ENCODE results near the gene BLMH. TPM values are rescaled to one million over a fixed set of nuclear protein-coding genes. Genes with fewer than 3 reads are reported as not detected.
A peak's percentile ranks its signal among the peaks of the same experiment; 100 is the strongest.

Gene BLMH
- total and polyA plus RNA-seq, 2 experiments from 2014 or later, result 36.4 to 58.7 TPM

DNA sequence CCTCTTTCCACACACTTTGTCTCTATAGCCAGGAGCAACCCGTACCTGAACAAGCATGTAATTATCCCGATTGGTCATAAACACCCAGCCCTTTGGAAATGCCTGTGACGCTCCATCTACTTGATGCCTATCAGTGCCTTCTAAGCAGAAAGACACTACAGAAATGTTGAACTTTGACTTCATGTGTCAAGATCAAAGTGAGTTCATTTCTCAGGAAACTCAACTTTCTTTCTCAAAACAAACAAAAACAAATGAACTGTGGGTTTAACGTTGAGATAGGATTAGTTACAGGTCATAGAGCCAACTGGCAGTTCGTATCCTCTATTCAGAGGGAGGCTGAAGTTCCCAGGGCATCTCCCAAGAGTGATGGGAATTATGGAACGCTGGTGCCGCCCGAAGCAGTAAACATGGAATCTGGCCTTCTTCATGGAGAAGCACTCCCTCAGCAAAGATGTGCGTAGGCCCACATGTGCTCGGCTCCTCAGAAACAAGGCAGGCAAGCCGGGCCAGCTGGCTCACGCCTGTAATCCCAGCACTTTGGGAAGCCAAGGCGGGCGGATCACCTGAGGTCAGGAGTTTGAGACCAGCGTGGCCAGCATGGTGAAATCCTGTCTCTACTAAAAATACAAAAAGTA is 65.7 kb downstream of the BLMH start:
- Histone ChIP-seq H3K4me1 (ENCODE audit: insufficient read depth) (no peaks in the 10 kb centered on the region), H3K27me3 (ENCODE audit: insufficient read depth) (no peaks in the 10 kb centered on the region), H4K20me1 (replicated peaks; ENCODE audit: insufficient read depth) (no peaks in the 10 kb centered on the region), H3K4me2 (no peak overlapping the region), H2AFZ (0 out of 2 replicates have a peak overlapping the region, but pooled peaks have one; percentile 32), H3F3A (replicated peaks; ENCODE audit: low read depth) (no peaks in the 10 kb centered on the region), H3K79me2 (replicated peaks; ENCODE audit: insufficient read depth) (no peaks in the 10 kb centered on the region), H3K27ac (ENCODE audit: low read depth) (no peak overlapping the region), H3K4me3 (no peak overlapping the region), H3K9me2 (ENCODE audit: insufficient read depth) (no peaks in the 10 kb centered on the region), H3K36me3 (ENCODE audit: insufficient read depth) (no peaks in the 10 kb centered on the region)
- no peak overlapping the region for H3K4me3 Mint-ChIP-seq
- TF ChIP-seq EZH2 (IDR thresholded peaks at IDR 0.05; ENCODE audit: low read depth, unreplicated experiment) (no peak), NANOG (IDR thresholded peaks at IDR 0.05; ENCODE audit: borderline replicate concordance) (no peak), ZNF331 (CRISPR knock-in tag; IDR thresholded peaks at IDR 0.05; ENCODE audit: low read depth) (no peak), ZNF114 (CRISPR knock-in tag; IDR thresholded peaks at IDR 0.05) (no peak)
- TF ChIP-seq, protein P1, sequence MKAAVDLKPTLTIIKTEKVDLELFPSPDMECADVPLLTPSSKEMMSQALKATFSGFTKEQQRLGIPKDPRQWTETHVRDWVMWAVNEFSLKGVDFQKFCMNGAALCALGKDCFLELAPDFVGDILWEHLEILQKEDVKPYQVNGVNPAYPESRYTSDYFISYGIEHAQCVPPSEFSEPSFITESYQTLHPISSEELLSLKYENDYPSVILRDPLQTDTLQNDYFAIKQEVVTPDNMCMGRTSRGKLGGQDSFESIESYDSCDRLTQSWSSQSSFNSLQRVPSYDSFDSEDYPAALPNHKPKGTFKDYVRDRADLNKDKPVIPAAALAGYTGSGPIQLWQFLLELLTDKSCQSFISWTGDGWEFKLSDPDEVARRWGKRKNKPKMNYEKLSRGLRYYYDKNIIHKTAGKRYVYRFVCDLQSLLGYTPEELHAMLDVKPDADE (IDR thresholded peaks at IDR 0.05), result no peak
- DNase-seq (ENCODE audit: low spot score) (no peak), ATAC-seq (no peak)
- H3K36me3 Mint-ChIP-seq (ENCODE audit: low read depth), result no peaks in the 10 kb centered on the region
- H3K27ac Mint-ChIP-seq, result no peak overlapping the region
- H3K27me3 Mint-ChIP-seq (ENCODE audit: insufficient read depth, low read depth, poor library complexity), result peaks cover 8% of the 10 kb centered on the region
- no peaks in the 10 kb centered on the region for H3K9me3 Mint-ChIP-seq
- H3K4me1 Mint-ChIP-seq, result peaks cover 4% of the 10 kb centered on the region

DNA sequence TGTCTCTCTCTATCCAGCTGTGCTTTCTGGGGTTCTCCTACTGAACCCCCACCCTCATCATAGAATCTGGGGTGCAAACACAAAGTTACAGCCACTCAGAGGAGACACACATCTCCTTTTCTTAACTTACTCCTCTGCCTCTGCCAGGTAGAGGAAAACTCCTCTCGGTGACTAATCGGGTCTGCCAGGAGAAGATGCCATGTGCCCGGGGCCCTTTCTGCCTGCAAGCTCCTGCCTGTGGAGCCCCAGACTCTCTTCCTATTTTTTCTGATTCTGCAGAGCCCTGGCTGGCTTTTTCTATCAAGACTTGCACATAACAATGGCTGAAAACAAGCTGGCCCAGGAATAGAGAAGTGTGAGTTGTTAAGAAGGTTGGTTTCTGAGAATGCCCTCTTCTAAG is 66.6 kb downstream of the BLMH start:
- Histone ChIP-seq H3K4me3 (no peak overlapping the region), H3F3A (replicated peaks; ENCODE audit: low read depth) (no peaks in the 10 kb centered on the region), H3K36me3 (ENCODE audit: insufficient read depth) (no peaks in the 10 kb centered on the region), H2AFZ (peak overlapping the region; percentile 63), H3K79me2 (replicated peaks; ENCODE audit: insufficient read depth) (no peaks in the 10 kb centered on the region), H4K20me1 (replicated peaks; ENCODE audit: insufficient read depth) (no peaks in the 10 kb centered on the region), H3K9me2 (ENCODE audit: insufficient read depth) (no peaks in the 10 kb centered on the region), H3K4me2 (no peak overlapping the region), H3K27ac (ENCODE audit: low read depth) (no peak overlapping the region), H3K4me1 (ENCODE audit: insufficient read depth) (no peaks in the 10 kb centered on the region), H3K27me3 (ENCODE audit: insufficient read depth) (no peaks in the 10 kb centered on the region)
- DNase-seq (ENCODE audit: low spot score) (no peak), ATAC-seq (no peak)
- Mint-ChIP-seq H3K4me3 (no peak overlapping the region), H3K36me3 (ENCODE audit: low read depth) (no peaks in the 10 kb centered on the region), H3K4me1 (peaks cover 4% of the 10 kb centered on the region), H3K27me3 (ENCODE audit: insufficient read depth, low read depth, poor library complexity) (peaks cover 8% of the 10 kb centered on the region), H3K27ac (no peak overlapping the region), H3K9me3 (no peaks in the 10 kb centered on the region)
- TF ChIP-seq, protein P2, sequence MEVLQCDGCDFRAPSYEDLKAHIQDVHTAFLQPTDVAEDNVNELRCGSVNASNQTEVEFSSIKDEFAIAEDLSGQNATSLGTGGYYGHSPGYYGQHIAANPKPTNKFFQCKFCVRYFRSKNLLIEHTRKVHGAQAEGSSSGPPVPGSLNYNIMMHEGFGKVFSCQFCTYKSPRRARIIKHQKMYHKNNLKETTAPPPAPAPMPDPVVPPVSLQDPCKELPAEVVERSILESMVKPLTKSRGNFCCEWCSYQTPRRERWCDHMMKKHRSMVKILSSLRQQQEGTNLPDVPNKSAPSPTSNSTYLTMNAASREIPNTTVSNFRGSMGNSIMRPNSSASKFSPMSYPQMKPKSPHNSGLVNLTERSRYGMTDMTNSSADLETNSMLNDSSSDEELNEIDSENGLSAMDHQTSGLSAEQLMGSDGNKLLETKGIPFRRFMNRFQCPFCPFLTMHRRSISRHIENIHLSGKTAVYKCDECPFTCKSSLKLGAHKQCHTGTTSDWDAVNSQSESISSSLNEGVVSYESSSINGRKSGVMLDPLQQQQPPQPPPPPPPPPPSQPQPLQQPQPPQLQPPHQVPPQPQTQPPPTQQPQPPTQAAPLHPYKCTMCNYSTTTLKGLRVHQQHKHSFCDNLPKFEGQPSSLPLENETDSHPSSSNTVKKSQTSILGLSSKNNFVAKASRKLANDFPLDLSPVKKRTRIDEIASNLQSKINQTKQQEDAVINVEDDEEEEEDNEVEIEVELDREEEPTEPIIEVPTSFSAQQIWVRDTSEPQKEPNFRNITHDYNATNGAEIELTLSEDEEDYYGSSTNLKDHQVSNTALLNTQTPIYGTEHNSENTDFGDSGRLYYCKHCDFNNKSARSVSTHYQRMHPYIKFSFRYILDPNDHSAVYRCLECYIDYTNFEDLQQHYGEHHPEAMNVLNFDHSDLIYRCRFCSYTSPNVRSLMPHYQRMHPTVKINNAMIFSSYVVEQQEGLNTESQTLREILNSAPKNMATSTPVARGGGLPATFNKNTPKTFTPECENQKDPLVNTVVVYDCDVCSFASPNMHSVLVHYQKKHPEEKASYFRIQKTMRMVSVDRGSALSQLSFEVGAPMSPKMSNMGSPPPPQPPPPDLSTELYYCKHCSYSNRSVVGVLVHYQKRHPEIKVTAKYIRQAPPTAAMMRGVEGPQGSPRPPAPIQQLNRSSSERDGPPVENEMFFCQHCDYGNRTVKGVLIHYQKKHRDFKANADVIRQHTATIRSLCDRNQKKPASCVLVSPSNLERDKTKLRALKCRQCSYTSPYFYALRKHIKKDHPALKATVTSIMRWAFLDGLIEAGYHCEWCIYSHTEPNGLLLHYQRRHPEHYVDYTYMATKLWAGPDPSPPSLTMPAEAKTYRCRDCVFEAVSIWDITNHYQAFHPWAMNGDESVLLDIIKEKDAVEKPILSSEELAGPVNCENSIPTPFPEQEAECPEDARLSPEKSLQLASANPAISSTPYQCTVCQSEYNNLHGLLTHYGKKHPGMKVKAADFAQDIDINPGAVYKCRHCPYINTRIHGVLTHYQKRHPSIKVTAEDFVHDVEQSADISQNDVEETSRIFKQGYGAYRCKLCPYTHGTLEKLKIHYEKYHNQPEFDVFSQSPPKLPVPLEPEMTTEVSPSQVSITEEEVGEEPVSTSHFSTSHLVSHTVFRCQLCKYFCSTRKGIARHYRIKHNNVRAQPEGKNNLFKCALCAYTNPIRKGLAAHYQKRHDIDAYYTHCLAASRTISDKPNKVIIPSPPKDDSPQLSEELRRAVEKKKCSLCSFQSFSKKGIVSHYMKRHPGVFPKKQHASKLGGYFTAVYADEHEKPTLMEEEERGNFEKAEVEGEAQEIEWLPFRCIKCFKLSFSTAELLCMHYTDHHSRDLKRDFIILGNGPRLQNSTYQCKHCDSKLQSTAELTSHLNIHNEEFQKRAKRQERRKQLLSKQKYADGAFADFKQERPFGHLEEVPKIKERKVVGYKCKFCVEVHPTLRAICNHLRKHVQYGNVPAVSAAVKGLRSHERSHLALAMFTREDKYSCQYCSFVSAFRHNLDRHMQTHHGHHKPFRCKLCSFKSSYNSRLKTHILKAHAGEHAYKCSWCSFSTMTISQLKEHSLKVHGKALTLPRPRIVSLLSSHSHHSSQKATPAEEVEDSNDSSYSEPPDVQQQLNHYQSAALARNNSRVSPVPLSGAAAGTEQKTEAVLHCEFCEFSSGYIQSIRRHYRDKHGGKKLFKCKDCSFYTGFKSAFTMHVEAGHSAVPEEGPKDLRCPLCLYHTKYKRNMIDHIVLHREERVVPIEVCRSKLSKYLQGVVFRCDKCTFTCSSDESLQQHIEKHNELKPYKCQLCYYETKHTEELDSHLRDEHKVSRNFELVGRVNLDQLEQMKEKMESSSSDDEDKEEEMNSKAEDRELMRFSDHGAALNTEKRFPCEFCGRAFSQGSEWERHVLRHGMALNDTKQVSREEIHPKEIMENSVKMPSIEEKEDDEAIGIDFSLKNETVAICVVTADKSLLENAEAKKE (CRISPR knock-in tag; IDR thresholded peaks at IDR 0.05), result no peak
- TF ChIP-seq ZNF331 (CRISPR knock-in tag; IDR thresholded peaks at IDR 0.05; ENCODE audit: low read depth) (no peak), EZH2 (IDR thresholded peaks at IDR 0.05; ENCODE audit: low read depth, unreplicated experiment) (no peak), NANOG (IDR thresholded peaks at IDR 0.05; ENCODE audit: borderline replicate concordance) (no peak), EZH2phosphoT487 (IDR thresholded peaks at IDR 0.05; ENCODE audit: unreplicated experiment) (no peak), ZNF114 (CRISPR knock-in tag; IDR thresholded peaks at IDR 0.05) (no peak), JUNB (IDR thresholded peaks at IDR 0.05; ENCODE audit: unreplicated experiment) (no peak)
- TF ChIP-seq, protein P1 (IDR thresholded peaks at IDR 0.05), result no peak
- TF ChIP-seq, protein P3, sequence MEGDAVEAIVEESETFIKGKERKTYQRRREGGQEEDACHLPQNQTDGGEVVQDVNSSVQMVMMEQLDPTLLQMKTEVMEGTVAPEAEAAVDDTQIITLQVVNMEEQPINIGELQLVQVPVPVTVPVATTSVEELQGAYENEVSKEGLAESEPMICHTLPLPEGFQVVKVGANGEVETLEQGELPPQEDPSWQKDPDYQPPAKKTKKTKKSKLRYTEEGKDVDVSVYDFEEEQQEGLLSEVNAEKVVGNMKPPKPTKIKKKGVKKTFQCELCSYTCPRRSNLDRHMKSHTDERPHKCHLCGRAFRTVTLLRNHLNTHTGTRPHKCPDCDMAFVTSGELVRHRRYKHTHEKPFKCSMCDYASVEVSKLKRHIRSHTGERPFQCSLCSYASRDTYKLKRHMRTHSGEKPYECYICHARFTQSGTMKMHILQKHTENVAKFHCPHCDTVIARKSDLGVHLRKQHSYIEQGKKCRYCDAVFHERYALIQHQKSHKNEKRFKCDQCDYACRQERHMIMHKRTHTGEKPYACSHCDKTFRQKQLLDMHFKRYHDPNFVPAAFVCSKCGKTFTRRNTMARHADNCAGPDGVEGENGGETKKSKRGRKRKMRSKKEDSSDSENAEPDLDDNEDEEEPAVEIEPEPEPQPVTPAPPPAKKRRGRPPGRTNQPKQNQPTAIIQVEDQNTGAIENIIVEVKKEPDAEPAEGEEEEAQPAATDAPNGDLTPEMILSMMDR (conservative IDR thresholded peaks at IDR 0.05; ENCODE audit: low read depth in 2 of 2), result no peak
